Inflammatory macrophage treated with lipopolysaccharide for 1 hour (primary cell): Measurements from ENCODE around the gene ZNF280B.
"Not testable (repeated sequence)": the region's sequence is repeated elsewhere in the genome, so short reads cannot be mapped to it uniquely, and the experiment has no call there.

ENCODE experiments used
- DNase-seq, 2 donors: peaks; one replicate each; pipeline ENCODE4 v3.0.0-alpha.2; 2020 to 2022

Gene ZNF280B

GRCh38 chr22:22506736-22507135 lies 1.8 kb downstream of the ZNF280B start:
- no peak for DNase-seq

GRCh38 chr22:22498267-22498666 lies 10.3 kb downstream of the ZNF280B start:
- no peak for DNase-seq

- DNase-seq: not testable (repeated sequence)
Measured at GRCh38 chr22:22491589-22491988, 17.0 kb downstream of the ZNF280B start.

- DNase-seq: no peak
Measured at GRCh38 chr22:22488736-22489135, 19.8 kb downstream of the ZNF280B start.

DNA sequence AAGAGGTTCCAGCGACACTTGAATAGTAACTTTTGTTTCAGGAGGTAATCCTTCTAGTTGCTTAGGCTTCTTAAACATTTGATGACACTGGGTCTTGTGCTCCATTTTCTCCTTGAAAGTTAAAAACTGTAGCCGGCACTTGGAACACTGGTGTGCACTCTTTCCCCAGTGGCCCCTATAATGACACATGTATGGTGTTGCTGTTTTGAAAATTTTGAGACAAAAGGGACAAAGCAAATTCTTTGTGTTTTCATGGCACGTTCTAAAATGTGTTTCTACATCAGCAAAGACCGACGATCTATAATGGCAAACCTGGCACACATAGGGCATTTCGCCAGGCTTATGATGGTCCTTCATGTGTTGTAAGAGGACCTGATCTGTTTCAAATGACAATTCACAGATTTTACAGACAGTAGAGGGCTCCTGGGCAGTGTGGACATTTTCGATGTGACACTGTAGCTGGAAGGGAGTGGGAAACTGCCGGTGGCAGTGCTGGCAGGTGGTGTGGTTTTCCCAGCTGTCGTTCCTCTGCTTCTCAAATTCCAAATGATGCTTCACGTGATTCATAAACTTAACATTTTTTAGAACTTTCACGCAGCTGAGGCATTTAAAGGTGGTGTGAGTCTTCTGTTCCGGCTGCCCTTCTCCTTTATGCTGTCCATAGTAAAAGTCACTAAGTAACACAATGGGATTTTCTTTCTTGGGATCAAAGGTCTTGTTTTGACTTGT lies 20.5 kb downstream of the ZNF280B start:
- no peak for DNase-seq

GRCh38 chr22:22487059-22487458 lies 21.5 kb downstream of the ZNF280B start:
- DNase-seq: no peak

- no peak for DNase-seq
Measured at GRCh38 chr22:22486132-22486899, 22.2 kb downstream of the ZNF280B start.

GRCh38 chr22:22485524-22485923 lies 23.0 kb downstream of the ZNF280B start:
- DNase-seq: no peak

DNA sequence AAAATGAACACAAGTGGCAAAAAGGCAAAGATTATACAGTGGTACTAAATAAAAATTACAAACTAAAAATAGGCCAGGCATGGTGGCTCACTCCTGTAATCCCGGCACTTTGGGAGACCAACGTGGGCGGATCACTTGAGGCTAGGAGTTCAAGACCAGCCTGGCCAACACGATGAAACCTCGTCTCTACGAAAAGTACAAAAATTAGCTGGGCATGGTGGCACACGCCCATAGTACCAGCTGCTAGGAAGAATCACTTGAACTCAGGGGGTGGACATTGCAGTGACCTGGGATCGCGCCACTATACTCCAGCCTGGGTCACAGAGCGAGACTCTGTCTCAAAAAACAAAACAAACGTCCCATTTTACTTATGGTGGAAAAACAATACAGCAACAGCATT lies 24.5 kb downstream of the ZNF280B start:
- no peak for DNase-seq

DNA sequence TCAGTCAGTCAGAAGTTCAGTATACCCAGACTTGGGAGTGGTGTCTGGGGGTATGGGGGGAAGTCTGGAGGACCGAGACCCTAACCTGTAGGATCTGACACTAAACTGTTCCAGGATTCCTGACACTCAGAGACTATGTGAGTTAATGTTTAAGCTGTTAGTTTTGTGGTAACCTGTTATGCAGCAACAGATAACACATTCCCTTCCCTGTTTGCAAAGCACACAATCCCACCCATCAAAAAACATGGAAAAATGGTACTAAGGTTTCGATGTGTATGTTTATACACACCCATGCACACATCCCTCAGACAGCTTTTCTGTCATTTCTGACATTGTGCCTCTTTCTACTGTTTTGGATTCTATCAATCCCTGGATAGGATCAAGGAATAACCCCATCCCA lies 27.6 kb downstream of the ZNF280B start:
- DNase-seq: no peak

DNA sequence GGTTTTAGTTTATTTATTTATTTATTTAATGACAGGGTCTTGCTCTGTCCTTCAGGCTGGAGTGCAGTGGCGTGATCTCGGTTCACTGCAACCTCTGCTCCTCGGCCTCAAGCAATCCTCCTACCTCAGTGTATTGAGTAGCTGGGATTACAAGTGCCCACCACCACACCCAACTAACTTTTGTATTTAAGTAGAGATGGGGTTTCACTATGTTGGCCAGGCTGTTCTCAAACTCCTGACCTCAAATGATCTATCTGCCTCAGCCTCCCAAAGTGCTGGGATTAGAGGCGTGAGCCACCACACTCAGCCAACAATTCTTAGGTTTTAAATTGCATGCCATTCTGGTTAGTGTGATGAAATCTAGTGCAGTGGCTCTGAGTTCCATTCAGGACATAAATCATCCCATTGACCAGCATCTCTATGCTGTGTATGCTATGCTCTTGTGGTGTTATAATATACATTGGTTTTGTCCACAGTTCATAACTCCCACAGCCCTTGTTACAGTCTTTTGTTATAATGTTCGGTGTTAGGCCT lies 28.5 kb downstream of the ZNF280B start:
- no peak for DNase-seq

DNA sequence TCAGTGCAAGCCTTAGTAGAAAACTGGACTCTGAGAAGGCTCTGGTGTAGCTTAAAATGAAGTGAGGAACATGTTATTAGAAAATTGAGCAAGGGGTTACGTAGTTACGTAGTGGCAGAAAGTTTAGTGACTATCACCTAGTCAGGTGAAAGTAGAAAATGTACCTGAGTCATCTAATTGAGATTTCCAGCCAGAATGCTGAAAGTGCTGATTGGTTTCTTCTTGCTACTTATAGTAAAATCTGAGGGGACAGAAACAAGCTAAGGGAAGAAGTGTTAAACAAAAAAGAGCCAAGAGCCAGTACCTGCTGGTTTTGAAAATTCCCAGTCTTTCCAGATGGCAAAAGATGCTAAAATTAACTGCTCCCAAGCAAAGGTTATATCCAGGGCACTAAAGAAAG lies 29.4 kb downstream of the ZNF280B start:
- no peak for DNase-seq

DNA sequence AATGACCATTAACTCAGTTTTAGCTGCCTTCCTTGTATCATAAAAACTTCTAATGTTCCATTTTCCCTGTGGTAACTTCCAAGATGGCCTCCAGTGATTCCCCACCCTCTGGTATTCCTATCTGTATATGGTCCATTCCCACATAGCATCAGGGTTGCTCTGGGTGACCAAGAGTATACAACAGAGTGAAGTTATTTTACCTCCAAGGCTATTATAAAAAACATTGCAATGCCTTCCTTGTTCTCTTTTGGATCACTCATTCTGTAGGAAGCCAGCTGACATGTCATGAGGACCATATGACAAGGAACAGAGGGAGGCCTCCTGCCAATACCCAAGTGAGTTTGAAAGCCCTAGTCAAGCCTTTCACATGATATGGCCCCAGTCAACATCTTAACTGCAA lies 30.1 kb downstream of the ZNF280B start:
- DNase-seq: no peak

- no peak for DNase-seq
Measured at GRCh38 chr22:22474733-22475132, 33.8 kb downstream of the ZNF280B start.

DNA sequence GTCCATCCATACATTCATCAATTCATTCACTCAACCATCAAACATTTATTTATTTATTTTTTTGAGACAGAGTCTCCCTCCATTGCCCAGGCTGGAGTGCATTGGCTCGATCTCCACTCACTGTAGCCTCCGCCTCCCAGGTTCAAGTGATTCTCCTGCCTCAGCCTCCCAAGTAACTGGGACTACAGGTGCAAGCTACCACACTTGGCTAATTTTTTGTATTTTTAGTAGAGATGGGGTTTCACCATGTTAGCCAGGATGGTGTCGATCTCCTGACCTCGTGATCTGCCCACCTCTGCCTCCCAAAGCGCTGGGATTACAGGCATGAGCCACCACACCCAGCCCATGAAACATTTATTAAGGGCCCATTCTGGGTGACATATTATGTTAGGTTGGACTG lies 37.4 kb downstream of the ZNF280B start:
- not testable (repeated sequence) for DNase-seq

DNA sequence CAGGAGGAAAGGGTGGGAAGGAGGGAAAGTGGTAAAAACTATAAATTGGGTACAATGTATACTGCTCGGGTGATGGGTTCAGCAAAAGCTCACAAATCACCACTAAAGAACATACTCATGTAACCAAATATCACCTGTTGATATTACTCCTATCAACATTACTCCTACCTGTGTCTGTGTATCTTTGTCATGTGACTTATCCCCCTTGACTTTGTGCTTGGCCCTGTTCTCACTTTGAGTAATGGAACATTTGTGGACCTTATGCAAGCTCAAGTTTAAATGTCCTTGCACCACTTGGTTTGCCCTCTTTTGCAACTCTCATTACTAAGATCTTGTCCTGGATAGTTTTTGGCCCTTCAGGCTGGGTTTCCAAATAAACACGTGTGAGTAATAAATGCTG lies 39.0 kb downstream of the ZNF280B start:
- no peak for DNase-seq

- DNase-seq: not testable (repeated sequence)
Measured at GRCh38 chr22:22468794-22469469, 39.6 kb downstream of the ZNF280B start.

DNA sequence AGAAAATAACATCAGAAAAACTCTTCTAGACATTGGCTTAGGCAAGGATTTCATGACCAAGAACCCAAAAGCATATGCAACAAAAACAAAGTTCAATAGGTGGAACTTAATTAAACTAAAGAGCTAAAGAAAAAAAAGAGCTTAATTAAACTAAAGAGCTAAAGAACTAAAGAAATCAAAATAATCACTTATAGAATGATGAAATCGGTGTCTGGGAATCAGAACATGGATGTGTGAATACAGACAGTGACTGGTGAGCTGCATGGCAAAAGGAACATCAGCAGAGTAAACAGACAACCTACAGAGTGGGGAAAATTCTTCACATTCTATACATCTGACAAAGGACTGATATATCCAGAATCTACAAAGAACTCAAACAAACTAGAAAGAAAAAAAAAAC lies 41.4 kb downstream of the ZNF280B start:
- no peak for DNase-seq

DNA sequence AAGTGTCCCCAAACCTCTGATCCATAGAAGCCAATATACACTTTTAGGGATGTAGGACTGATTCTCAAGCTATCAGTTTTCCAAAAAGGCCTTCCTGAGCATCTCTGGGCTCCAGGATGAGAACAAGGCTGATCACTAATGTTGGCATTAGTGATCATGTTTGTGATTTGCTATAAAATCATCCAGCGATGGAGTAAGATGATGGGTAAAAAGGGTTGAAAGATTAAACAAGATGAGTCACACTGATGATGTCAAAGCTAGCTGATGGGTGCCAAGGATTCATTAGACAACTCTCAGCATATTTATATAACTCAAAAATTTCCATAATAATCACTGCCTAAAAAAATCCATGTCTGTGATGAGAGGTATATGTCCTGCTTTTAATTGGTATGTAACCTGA lies 42.8 kb downstream of the ZNF280B start:
- no peak for DNase-seq

DNA sequence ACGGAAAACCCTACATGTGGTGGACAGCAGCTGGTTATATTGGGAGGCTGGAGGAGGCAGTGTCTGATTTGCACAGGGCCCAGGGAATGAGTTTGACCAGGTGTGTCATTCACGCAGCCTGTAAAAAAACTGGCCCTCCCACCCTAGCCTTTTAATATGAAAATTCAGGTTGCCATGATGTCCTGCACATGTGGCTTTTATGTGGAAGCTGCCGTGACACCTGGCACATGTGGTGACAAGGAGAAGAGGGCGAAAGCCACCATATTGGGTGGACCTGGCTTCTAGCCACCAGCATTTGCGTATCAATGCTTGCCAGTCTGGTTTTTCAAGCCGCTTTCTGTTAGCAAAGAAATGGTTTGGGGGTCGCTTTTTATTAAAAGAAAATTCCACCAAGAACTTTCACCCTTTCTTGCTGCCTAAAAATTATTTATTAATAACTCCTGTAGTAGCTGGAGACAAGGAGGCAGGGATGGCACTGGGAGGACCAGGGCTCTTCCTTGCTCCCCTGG lies 43.4 kb downstream of the ZNF280B start:
- DNase-seq: no peak

DNA sequence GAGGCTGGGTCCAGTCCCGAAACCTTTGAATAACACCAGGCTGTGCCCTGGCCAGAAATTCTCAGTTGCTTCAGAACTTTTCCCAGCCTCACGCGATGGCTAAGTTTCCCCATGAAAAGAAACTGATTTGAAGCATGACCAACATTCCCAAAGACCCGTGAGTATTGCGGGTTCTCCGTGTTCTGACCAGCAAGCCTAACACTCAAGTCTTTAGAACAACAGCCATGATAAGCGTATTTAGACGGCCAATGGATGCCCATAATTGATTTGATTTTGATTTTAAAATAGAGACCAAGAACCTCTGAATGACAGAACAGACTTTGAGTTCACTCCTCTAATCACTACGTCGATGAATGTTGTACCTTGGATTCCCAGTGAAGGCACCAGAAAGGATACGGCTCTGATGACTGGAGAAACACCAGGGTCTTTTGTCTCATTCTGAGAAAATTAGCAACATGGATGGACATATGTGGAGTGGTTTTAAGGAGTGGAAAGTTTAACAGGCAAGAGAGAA lies 43.9 kb downstream of the ZNF280B start:
- DNase-seq: no peak

- DNase-seq: peak; percentile 45 to 95
Measured at GRCh38 chr22:22463855-22464540, 44.5 kb downstream of the ZNF280B start.
